AG04450 (cell line): ENCODE measurements around the gene TMEM245. TPM values are rescaled to one million over a fixed set of nuclear protein-coding genes. Genes with fewer than 3 reads are reported as not detected.

Source experiments
- CTCF ChIA-PET: fragments of 300-600, 350-600 bp; formaldehyde crosslinking; extraction: SDS; loops from one replicate; lab custom pipeline; 2022; ENCODE audit warnings: antibody characterized with exemption, inconsistent platforms; lab: Charles Lee
- POLR2A ChIA-PET: fragments of 350-600 bp; formaldehyde crosslinking; extraction: SDS; loops from one replicate; lab custom pipeline; 2021; ENCODE audit warnings: antibody characterized with exemption, inconsistent platforms; lab: Yijun Ruan, JAX
- DNase-seq: peaks from one replicate; pipeline ENCODE4 v3.0.0-alpha.2; 2011; ENCODE audit warnings: low read depth, low spot score
- H3K27ac ChIP-seq: one replicate; pipeline ENCODE4 v1.5.1; 2012; ENCODE audit warnings: low read depth, low read length, control low read depth
- H3K27me3 ChIP-seq: one replicate; pipeline ENCODE4 v1.6.0; 2012; ENCODE audit warnings: low read length; ENCODE audit not compliant: control insufficient read depth, insufficient read depth
- H3K4me3 ChIP-seq: 2 replicates; pipeline ENCODE4 v1.5.1; 2011; ENCODE audit warnings: mild to moderate bottlenecking, low read depth, low read length, control low read depth
- H3K9me3 ChIP-seq: 2 replicates; pipeline ENCODE4 v1.5.1; 2012; ENCODE audit warnings: low read length; ENCODE audit not compliant: control insufficient read depth, insufficient read depth
- CTCF ChIP-seq: IDR thresholded peaks from 2 replicates; pipeline ENCODE4 v1.5.1; 2011; ENCODE audit warnings: low read depth, low read length, control low read depth, inconsistent platforms
- polyA plus RNA-seq: library from polyadenylated mRNA; depleted of rRNA; stranded (reverse); fragments of >200 nt; gene quantifications from 2 replicates; pipeline ENCODE4 v1.2.3, GENCODE V29; 2011

The TMEM245 gene
- polyA plus RNA-seq, 1 experiment, result 42.0 TPM

DNA sequence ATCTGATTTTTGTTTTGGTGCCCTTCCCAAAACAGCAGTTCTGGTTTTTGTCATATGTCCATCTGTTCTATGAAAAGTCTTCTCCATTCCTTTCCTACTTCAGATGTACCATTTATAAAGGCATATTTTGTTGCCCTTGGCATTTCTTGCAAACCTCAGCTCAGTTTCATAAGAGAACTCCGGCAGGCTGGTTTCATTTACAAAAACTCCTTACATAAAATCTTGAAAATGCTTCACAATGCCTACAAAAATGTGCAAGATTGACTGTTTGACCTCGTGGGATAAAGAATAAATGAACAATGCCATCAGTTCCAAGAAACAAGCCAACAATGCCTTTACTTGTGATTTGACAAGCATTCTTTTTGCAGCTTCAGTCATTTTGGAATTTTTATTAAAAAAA is 67.3 kb downstream of the TMEM245 start:
- CTCF ChIA-PET, result no interaction called here
- H3K27me3 ChIP-seq, result no peaks in the 10 kb centered on the region
- TF ChIP-seq CTCF, result no peak
- POLR2A ChIA-PET, result interaction anchor here (0.6 kb wide), 1 partner anchor 54 kb away, joined by 5 read pairs; no protein-coding TSS in a partner anchor
- no peak overlapping the region for H3K4me3 ChIP-seq
- H3K27ac ChIP-seq, result no peak overlapping the region
- DNase-seq, result no peak
- no peaks in the 10 kb centered on the region for H3K9me3 ChIP-seq

- ChIA-PET CTCF (no interaction called here), POLR2A (no interaction called here)
- Histone ChIP-seq H3K9me3 (no peaks in the 10 kb centered on the region), H3K27ac (no peak overlapping the region), H3K27me3 (no peaks in the 10 kb centered on the region), H3K4me3 (no peak overlapping the region)
- TF ChIP-seq CTCF, result no peak
- no peak for DNase-seq
Measured at GRCh38 chr9:109051733-109052132, 68.0 kb downstream of the TMEM245 start.

DNA sequence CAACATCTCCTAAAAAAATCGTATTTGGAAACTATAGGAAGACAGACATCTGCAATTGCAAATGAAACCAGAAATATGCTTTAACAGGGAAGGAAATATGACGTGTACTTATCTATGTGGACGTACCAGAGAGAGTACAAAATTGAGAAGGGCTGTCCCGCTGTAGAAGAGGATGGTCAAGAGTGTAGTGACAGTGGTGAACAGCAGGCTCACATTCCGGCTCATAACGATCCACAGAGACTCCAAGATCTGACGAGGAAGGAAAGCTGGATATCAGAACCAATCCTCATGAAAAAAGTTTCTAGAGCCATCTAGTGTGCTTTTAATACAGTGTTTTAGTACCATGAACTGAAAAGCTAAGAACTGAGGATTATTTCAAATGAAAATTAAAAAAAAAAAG is 69.3 kb downstream of the TMEM245 start:
- Histone ChIP-seq H3K9me3 (no peaks in the 10 kb centered on the region), H3K27me3 (no peaks in the 10 kb centered on the region), H3K27ac (no peak overlapping the region), H3K4me3 (no peak overlapping the region)
- POLR2A ChIA-PET, result no interaction called here
- no peak for DNase-seq
- CTCF ChIA-PET, result interaction anchor here (0.6 kb wide), 1 partner anchor 1626 kb away, joined by 3 read pairs; no protein-coding TSS in a partner anchor
- TF ChIP-seq CTCF, result no peak

DNA sequence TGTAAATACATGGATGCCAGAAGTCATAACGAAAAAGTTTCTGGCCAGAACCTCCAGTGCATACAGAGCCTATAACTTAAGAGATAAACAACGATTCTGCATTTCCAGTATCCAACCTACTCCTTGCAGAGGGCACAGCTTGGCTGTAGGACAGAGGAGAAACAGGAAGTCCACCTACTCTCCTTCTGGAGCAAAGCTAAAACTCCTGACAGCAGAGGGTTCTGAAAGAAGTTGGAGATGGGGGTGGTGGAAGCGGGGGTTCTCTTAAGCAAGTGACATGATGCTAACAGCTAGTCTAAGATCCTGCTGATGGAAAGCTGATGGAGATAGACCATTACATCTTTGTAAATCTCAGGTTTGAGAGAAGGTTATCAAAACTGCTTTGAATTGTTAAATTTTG is 70.9 kb downstream of the TMEM245 start:
- POLR2A ChIA-PET, result no interaction called here
- no peak overlapping the region for H3K4me3 ChIP-seq
- DNase-seq, result no peak
- H3K27ac ChIP-seq, result no peak overlapping the region
- CTCF ChIA-PET, result interaction anchor here (0.7 to 1.2 kb wide), 2 partner anchors 10 to 95 kb away, joined by 3 read pairs; no protein-coding TSS in a partner anchor
- no peaks in the 10 kb centered on the region for H3K9me3 ChIP-seq
- TF ChIP-seq CTCF, result no peak
- no peaks in the 10 kb centered on the region for H3K27me3 ChIP-seq

- DNase-seq, result no peak
- ChIA-PET CTCF (interaction anchor here (1.0 kb wide), 1 partner anchor 93 kb away, joined by 3 read pairs; no protein-coding TSS in a partner anchor), POLR2A (no interaction called here)
- Histone ChIP-seq H3K9me3 (no peaks in the 10 kb centered on the region), H3K4me3 (no peak overlapping the region), H3K27me3 (no peaks in the 10 kb centered on the region), H3K27ac (no peak overlapping the region)
- TF ChIP-seq CTCF, result no peak
Measured at GRCh38 chr9:109047259-109047658, 72.5 kb downstream of the TMEM245 start.
